ENCODE measurements around the gene ZDHHC12.

DNA sequence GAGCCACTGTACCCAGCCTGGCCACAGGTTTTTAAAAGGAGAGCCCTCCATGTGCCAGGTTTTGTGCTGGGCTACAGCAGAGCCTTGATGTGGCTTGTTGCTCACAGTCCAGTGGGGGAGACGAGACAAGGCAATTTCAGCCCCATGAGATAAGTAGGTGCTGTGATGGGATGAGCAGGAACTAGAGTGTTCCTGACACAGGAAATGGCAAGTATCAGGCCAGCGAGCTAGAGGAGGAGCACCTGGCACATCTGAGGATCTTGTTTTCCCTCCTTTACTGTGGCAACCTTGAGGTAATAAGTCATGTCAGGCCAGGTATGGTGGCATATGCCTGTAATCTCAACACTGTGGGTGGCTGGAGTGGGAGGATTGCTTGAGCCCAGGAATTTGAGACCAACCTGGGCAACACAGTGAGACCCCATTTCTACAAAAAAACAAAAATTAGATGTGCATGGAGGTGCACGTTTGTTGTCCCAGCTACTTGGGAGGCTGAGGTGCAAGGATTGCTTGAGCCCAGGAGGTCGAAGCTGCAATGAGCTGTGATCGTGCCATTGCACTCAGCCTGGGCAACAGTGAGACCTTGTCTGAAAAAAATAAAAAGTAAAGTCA is 3.8 kb upstream of the ZDHHC12 start:
- TF ChIP-seq POLR2A (IDR thresholded peaks at IDR 0.05) (no peak), CTCF (IDR thresholded peaks at IDR 0.05) (no peak)

All from testis (tissue), 2 donors.